CD14-positive monocyte (primary cell): ENCODE results near the gene NLK. TPM values are rescaled to one million over a fixed set of nuclear protein-coding genes. Genes with fewer than 3 reads are reported as not detected.
"Not testable (repeated sequence)": the region's sequence is repeated elsewhere in the genome, so short reads cannot be mapped to it uniquely, and the experiment has no call there.

ENCODE experiments used
- DNase-seq, 3 donors: peaks; one replicate each; pipeline ENCODE4 v3.0.0-alpha.2; 2011 to 2022
- H2AFZ ChIP-seq: 2 replicates; pipeline ENCODE4 v1.6.0; 2012; ENCODE audit warnings: mild to moderate bottlenecking, low read depth, low read length, inconsistent platforms; ENCODE audit not compliant: insufficient read depth, poor library complexity, severe bottlenecking
- H3K27ac ChIP-seq, 2 donors: 1 replicate in 1 of 2; 2 replicates in 1 of 2; pipeline ENCODE4 v1.5.1; 2012 to 2013; ENCODE audit warnings: low read length in 2 of 2, control low read depth in 1 of 2, inconsistent platforms in 1 of 2, low read depth in 1 of 2, mild to moderate bottlenecking in 1 of 2
- H3K27me3 ChIP-seq, 2 donors: one replicate each; pipeline versions ENCODE4 v1.6.0 to v1.6.1; 2011 to 2013; ENCODE audit warnings: low read length in 2 of 2; ENCODE audit not compliant: control insufficient read depth in 2 of 2, insufficient read depth in 2 of 2
- H3K36me3 ChIP-seq, 2 donors: replicated peaks in 1 of 2; 1 replicate in 1 of 2; 2 replicates in 1 of 2; pipeline versions ENCODE4 v1.5.1 to v1.6.1; 2012 to 2013; ENCODE audit warnings: low read length in 2 of 2, control low read depth in 1 of 2, inconsistent platforms in 1 of 2, mild to moderate bottlenecking in 1 of 2; ENCODE audit not compliant: insufficient read depth in 2 of 2, control insufficient read depth in 1 of 2
- H3K4me1 ChIP-seq, 2 donors: 1 replicate in 1 of 2; 2 replicates in 1 of 2; pipeline versions ENCODE4 v1.5.1 to v1.6.1; 2012 to 2013; ENCODE audit warnings: low read length in 2 of 2, control low read depth in 1 of 2, inconsistent platforms in 1 of 2, mild to moderate bottlenecking in 1 of 2, moderate library complexity in 1 of 2; ENCODE audit not compliant: insufficient read depth in 2 of 2, control insufficient read depth in 1 of 2
- H3K4me2 ChIP-seq: replicated peaks from 2 replicates; pipeline ENCODE3; 2012; ENCODE audit warnings: low read length, moderate library complexity, mild to moderate bottlenecking; ENCODE audit not compliant: poor library complexity, severe bottlenecking; ENCODE audit errors: extremely low read depth
- H3K4me3 ChIP-seq, 3 experiments: fragments of 200-600 bp in 1 of 3; sonication (generic) in 1 of 3; replicated peaks in 1 of 3; 1 replicate in 2 of 3; 2 replicates in 1 of 3; pipeline ENCODE4 v1.5.1; 2011 to 2013; ENCODE audit warnings: low read length in 3 of 3, mild to moderate bottlenecking in 3 of 3, control low read depth in 2 of 3, low read depth in 2 of 3, inconsistent platforms in 1 of 3, moderate library complexity in 1 of 3
- H3K79me2 ChIP-seq: 2 replicates; pipeline ENCODE4 v1.6.0; 2012; ENCODE audit warnings: mild to moderate bottlenecking, control low read depth, inconsistent platforms, low read length, moderate library complexity; ENCODE audit not compliant: insufficient read depth
- H3K9ac ChIP-seq: 2 replicates; pipeline ENCODE4 v1.6.0; 2017; ENCODE audit warnings: low read length, mild to moderate bottlenecking; ENCODE audit not compliant: insufficient read depth, poor library complexity, severe bottlenecking
- H3K9me3 ChIP-seq, 2 donors: replicated peaks in 1 of 2; 1 replicate in 1 of 2; 2 replicates in 1 of 2; pipeline versions ENCODE4 v1.5.1 to v1.6.1; 2012 to 2013; ENCODE audit warnings: low read length in 2 of 2, control low read depth in 1 of 2; ENCODE audit not compliant: control insufficient read depth in 1 of 2, insufficient read depth in 1 of 2
- H4K20me1 ChIP-seq: 2 replicates; pipeline ENCODE4 v1.6.0; 2012; ENCODE audit warnings: mild to moderate bottlenecking, low read length, control low read depth, moderate library complexity; ENCODE audit not compliant: insufficient read depth
- H3K27ac Mint-ChIP-seq, 7 donors: one replicate each; pipeline ENCODE4 v1.8.0; 2020; ENCODE audit warnings: mild to moderate bottlenecking in 7 of 7, mixed read lengths in 7 of 7, moderate library complexity in 6 of 7, inconsistent platforms in 2 of 7
- H3K27me3 Mint-ChIP-seq, 3 donors: one replicate each; pipeline ENCODE4 v1.8.0; 2021 to 2022; ENCODE audit warnings: low read depth in 3 of 3, mild to moderate bottlenecking in 3 of 3, mixed read lengths in 3 of 3, moderate library complexity in 3 of 3, inconsistent platforms in 1 of 3
- H3K36me3 Mint-ChIP-seq, 2 donors: one replicate each; pipeline ENCODE4 v1.8.0; 2020; ENCODE audit warnings: mixed read lengths in 2 of 2, inconsistent platforms in 1 of 2, mild to moderate bottlenecking in 1 of 2
- H3K4me1 Mint-ChIP-seq: one replicate; pipeline ENCODE4 v1.8.0; 2020; ENCODE audit warnings: mild to moderate bottlenecking, mixed read lengths
- H3K4me3 Mint-ChIP-seq, 2 donors: one replicate each; pipeline ENCODE4 v1.8.0; 2020; ENCODE audit warnings: mild to moderate bottlenecking in 2 of 2, mixed read lengths in 2 of 2, moderate library complexity in 1 of 2
- H3K9me3 Mint-ChIP-seq, 7 donors: one replicate each; pipeline ENCODE4 v1.8.0; 2020 to 2022; ENCODE audit warnings: mixed read lengths in 7 of 7, mild to moderate bottlenecking in 6 of 7, moderate library complexity in 6 of 7, inconsistent platforms in 2 of 7
- WGBS: methylation state at CpG from one replicate; pipeline ENCODE4 v1.1.5; 2013; ENCODE audit warnings: missing lambda C conversion rate; ENCODE audit not compliant: insufficient coverage; 5-methylcytosine and 5-hydroxymethylcytosine counted together
- intact Hi-C, 2 donors: fragments of 100-400 bp; cut with micrococcal nuclease; formaldehyde crosslinking; loops; one replicate each; pipeline versions ENCODE4 v1.15.0 to v1.15.1; 2023
- polyA plus RNA-seq, 3 donors: library from polyadenylated mRNA; depleted of rRNA in 1 of 3; unstranded in 2 of 3; stranded (reverse) in 1 of 3; fragments of 300-500 nt in 2 of 3; fragments of >200 nt in 1 of 3; fragmentation: Illumina TruSeq in 2 of 3; gene quantifications; 1 replicate in 2 of 3; 2 replicates in 1 of 3; pipeline ENCODE4 v1.2.3, GENCODE V29; 2012 to 2021

NLK gene
- polyA plus RNA-seq, 3 donors = 1.7 to 6.5 (median 2.0) TPM

GRCh38 chr17:28236033-28236653, 193.7 kb downstream of the NLK start:
- H3K4me1 ChIP-seq, H3K4me2 ChIP-seq: not testable (repeated sequence)
- intact Hi-C loops = loop anchor here in 1 of 2 donors (10.0 kb wide), 1 partner anchor 179 kb away; no protein-coding TSS in a partner anchor

DNA sequence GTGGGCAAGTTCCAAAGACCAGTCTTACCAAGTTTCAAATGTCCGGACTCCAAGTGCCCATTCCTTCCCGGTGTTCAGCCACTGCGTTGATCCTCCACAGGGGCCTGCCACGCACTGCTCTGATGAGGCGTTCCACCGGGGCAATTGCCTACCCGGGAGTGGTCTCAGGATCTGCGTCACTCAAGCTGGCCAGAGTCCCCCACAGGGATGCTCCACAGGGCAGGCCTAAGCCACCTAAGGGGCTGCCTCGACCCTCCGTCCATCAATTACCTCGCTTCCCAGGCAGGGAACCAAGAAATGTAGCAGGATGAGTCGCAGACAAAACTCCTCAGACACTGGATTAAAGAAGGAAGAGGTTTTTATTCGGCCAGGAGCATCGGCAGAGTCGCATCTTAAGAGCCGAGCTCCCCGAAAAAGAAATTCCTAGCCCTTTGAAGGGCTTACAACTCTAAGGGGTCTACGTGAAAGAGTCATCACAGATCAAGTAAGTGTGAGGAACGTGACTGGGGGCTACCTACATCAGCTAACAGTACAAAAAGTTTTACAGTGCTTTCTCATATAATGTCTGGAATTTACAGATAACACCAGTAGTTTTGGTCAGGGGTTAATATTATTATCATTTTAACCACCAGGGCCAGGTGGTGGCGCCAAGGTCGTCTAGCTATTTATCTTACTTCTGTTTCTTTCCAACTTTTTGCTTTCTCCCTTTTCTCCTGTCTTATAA, 196.2 kb downstream of the NLK start:
- H3K36me3 Mint-ChIP-seq, H3K27ac Mint-ChIP-seq, H3K27ac ChIP-seq, H3K4me1 Mint-ChIP-seq, H3K79me2 ChIP-seq, H3K4me3 ChIP-seq, H3K9ac ChIP-seq, H3K4me1 ChIP-seq, H4K20me1 ChIP-seq, H3K4me2 ChIP-seq, DNase-seq, H3K9me3 Mint-ChIP-seq, H3K36me3 ChIP-seq, H3K4me3 Mint-ChIP-seq, H2AFZ ChIP-seq, H3K27me3 ChIP-seq, H3K9me3 ChIP-seq: not testable (repeated sequence)
- intact Hi-C loops = loop anchor here in 1 of 2 donors (10.0 kb wide), 1 partner anchor 176 kb away; no protein-coding TSS in a partner anchor
- H3K27me3 Mint-ChIP-seq = peaks cover 6 to 13% (median 8%) of the 10 kb centered on the region in 3 donors
- WGBS = 97% methylated on average over 8 of the region's 21 CpGs

More at GRCh38 chr17:28236033-28236653, 193.7 kb downstream of the NLK start:
- H3K9ac ChIP-seq, H3K27ac ChIP-seq, H3K4me3 Mint-ChIP-seq, H3K4me1 Mint-ChIP-seq, DNase-seq, H2AFZ ChIP-seq, H3K27ac Mint-ChIP-seq, H3K36me3 Mint-ChIP-seq, H3K9me3 ChIP-seq, H3K4me3 ChIP-seq, H4K20me1 ChIP-seq, H3K79me2 ChIP-seq, H3K27me3 ChIP-seq, H3K9me3 Mint-ChIP-seq, H3K36me3 ChIP-seq: not testable (repeated sequence)
- H3K27me3 Mint-ChIP-seq = peaks cover 12 to 16% (median 13%) of the 10 kb centered on the region in 3 donors
- WGBS = 100% methylated on average over 2 of the region's 13 CpGs
